GM23338 (cell line): ENCODE data around the gene CSNK1G1.

ENCODE experiments used
- CREB1 ChIP-seq: fragments of 250-450 bp; sonication (Bioruptor Pico); IDR thresholded peaks from 2 replicates; pipeline ENCODE4 v1.5.0; 2020; ENCODE audit warnings: low read depth, mild to moderate bottlenecking, moderate library complexity
- CTCF ChIP-seq, 2 experiments: fragments of 200-600 bp in 1 of 2; sonication (generic) in 1 of 2; conservative IDR thresholded peaks; 2 replicates each; pipeline versions ENCODE4 v1.5.1 to v1.6.1; 2016 to 2017; ENCODE audit warnings: antibody characterized with exemption in 2 of 2, low read depth in 2 of 2, mild to moderate bottlenecking in 2 of 2, moderate library complexity in 1 of 2
- EZH2 ChIP-seq: fragments of 200-600 bp; sonication (generic); IDR thresholded peaks from one replicate; pipeline ENCODE4 v1.8.0; 2017; ENCODE audit warnings: antibody characterized with exemption, mild to moderate bottlenecking, low read depth; ENCODE audit not compliant: unreplicated experiment
- POLR2AphosphoS5 ChIP-seq: IDR thresholded peaks from 2 replicates; pipeline ENCODE4 v1.6.1; 2016; ENCODE audit warnings: antibody characterized with exemption, low read depth
- ZNF114 ChIP-seq: fragments of 250-450 bp; sonication (Bioruptor Pico); IDR thresholded peaks from 2 replicates; pipeline ENCODE4 v1.5.0; 2020; ENCODE audit warnings: mild to moderate bottlenecking, moderate library complexity

GRCh38 chr15:64287953-64288352 lies 68.0 kb downstream of the CSNK1G1 start:
- TF ChIP-seq ZNF114 (CRISPR knock-in tag) (no peak), POLR2AphosphoS5 (no peak), CTCF (conservative IDR thresholded peaks at IDR 0.05; ENCODE audit: low read depth in 2 of 2) (no peak), CREB1 (CRISPR knock-in tag) (no peak), EZH2 (no peak)
